ENCODE measurements around the gene TRAF1. TPM values are rescaled to one million over a fixed set of nuclear protein-coding genes. Genes with fewer than 3 reads are reported as not detected.
A peak's percentile ranks its signal among the peaks of the same experiment; 100 is the strongest.

TRAF1 gene
- total RNA-seq, 1 donor from 2014 or later = 2.4 TPM

DNA sequence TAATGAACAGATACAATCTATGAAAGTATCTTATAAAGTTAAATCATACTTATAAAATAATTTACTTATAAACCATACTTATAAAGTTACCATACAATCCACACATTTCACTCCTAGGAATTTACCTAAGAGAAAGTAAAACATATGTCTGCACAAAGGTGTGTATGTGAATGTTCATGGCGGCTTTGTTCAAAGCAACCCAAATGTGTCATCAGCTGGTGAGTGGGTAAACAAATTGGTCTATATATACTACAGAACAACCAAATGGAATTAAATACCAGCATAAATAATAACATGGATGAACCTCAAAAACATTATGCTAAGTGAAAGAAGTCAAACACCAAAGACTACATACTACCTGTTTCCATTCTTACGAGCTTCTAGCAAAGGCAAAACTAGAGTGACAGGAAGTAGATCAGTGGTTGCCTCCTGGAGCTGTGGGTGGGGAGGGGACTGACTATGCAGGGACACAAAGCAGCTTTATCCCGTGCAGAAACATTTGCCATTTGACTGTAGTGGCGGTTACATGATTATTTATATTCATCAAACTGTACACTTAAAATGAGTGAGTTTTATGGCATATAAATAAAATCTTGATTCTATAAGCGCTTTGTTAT is 10.6 kb downstream of the TRAF1 start:
- ATAC-seq (no peak), DNase-seq (no peak)
- intact Hi-C loops (cut with micrococcal nuclease) = no loop called here

DNA sequence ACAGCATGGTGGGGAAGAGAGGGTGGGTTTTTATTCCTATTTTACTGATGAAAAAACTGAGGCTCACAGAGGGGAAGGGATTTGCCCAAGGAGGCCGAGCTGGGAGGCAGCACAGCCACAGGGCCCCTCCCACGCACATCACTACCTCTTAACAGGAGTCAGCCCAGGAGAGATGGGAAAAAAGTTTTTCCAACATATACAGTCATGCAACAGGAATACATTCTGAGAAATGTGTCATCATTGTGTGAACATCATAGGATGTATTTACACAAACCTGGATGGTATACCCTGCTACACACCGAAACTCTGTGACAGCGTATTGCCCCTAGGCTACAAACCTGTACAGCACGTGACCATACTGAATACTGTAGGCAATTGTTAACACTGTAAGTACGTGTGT is 11.6 kb downstream of the TRAF1 start:
- intact Hi-C loops (cut with micrococcal nuclease) = no loop called here
- DNase-seq (no peak), ATAC-seq (no peak)

DNA sequence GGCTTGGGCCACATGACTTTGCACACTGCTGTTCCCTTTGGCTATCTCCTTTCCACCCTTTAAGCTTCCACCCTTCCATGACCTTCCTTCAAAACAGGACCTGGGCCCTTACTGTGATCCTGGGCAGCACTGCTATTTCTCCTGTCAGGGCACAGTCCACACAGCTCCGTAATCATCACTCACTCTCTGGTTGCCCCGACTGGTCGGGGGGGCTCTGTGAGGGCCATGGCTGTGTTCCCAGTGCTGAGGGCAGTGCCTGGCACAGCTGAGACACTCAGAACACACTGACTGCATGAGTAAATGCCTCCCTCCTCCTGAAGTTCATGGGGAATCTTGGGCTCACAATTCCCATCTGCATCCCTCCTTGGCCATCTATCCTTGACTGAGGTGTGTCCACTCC is 12.2 kb downstream of the TRAF1 start:
- intact Hi-C loops (cut with micrococcal nuclease) = no loop called here
- DNase-seq (peak; percentile 57), ATAC-seq (peak; percentile 76)

DNA sequence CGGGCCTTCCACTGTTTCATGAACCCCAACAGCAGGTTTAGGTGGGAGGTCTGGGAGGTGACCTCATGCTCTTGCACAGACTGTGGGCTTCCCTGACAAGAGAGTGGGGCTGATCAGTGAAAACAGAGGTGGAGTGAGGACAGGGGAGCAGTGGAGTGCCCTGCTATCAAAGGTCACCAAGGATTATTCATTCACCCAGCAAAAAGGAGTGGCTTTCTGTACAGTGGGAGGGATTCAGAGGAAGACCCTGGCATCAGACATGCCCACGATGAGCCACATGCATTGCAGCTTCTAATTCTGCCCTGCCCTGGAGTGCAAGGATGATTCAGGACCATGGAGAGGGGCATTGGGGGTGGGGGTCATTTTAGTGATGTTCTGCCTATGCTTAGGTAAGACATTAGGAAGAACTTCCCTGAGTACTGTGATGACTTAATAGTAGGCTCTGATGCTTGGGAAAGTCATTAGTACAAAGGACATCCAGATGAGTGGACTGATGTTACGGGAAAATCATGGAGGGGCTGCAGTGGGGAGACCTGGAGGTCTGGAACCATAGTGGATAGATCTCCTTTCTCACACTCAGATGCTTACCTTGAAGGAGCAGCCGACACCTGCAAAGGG is 12.8 kb downstream of the TRAF1 start:
- intact Hi-C loops (cut with micrococcal nuclease) = no loop called here
- no peak for ATAC-seq
- no peak for DNase-seq

DNA sequence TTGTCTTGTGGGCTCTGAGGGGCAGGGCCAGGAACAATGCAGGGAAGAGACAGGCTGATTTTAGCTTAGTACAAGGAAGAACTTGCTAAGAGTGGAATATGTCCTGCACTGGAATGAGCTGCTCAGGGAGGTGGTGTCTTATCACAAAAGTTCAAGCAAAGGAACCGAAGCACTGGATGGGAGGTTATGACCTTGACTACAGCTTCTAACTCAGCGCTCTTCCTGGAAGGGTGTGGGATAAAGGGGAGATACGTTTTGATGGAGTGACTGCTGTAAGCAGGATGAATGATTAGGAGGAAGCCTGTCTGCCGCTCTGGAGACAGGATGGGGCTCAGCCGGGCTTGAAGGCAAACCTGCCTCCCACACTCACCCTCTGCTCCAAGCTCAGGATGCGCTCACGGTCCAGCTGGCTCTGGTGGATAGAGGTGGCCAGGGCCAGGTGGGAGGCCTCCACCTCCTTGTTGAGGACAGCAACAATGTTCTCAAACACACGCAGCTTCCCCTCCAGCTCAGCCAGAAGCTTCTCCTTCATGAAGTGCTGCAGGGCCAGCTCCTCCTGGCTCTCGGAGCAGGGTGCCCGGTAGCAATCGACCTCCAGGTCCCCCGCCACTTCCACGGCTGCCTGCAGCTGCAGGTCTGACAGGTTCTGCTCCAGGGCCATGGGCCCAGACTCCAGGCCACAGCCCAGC is 13.5 kb downstream of the TRAF1 start:
- no peak for ATAC-seq
- intact Hi-C loops (cut with micrococcal nuclease) = no loop called here
- DNase-seq = no peak

DNA sequence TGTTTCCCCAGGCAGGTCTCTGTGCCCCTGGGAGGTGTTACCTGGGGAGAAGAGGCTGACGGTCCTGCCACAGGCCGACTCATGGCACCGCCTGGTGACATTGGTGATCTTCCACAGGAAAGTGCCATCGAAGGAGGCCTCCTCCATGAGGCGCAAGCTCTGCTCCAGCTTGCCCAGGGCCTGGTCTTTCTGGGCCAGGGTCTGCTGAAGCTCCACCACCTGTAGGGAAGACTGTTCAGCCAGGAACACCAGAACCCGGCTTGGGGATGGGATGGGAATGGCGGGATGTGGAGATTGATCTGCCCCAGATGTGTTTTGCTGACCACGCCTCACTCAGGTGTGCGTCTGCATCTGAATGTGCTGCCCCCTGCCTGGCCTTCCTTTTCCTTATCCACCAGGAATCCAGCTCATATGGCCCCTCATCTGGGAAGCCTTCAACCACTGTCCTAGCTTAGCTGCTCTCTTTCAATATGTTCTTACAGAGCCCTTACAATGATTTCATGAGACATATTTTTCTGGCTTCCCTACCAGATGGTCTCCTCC is 15.2 kb downstream of the TRAF1 start:
- intact Hi-C loops (cut with micrococcal nuclease) = no loop called here
- DNase-seq = no peak
- no peak for ATAC-seq

DNA sequence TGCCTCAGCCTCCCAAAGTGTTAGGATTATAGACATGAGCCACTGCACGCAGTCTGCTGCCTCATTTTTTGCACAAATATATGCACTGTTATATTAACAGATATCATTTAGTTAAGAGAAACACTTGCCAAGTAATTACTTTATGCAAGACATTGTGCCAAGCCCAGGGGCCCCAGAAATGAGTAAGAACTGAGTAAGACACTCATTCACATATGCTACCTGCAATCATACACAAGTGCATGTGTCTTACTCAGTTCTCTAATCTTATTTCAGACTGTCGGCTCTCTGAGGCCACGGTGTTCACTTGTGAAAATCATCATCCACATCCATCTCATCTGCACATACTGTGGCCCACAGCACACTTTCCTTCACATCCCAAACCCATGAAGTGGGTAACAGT is 16.0 kb downstream of the TRAF1 start:
- no peak for DNase-seq
- ATAC-seq = no peak
- intact Hi-C loops (cut with micrococcal nuclease) = no loop called here

DNA sequence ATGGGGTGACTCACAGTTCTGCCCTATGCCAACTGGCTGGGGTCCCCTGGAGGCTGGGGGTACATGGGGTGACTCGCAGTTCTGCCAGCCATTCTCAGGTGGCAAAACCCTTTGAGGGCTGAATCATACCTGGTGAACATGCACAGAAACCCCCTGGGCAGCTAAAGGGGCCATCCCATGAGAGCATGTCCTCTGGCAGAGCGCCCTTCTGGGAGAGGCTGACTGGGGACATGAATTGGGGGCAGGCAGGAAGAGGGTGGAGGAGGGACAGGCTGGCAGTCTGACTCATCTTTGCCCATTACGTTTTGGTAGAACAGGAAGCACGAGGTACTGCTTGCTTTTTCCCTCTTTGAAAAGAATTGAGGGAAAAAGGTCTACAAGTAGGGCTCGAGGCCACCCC is 16.7 kb downstream of the TRAF1 start:
- intact Hi-C loops (cut with micrococcal nuclease) = no loop called here
- ATAC-seq = no peak

DNA sequence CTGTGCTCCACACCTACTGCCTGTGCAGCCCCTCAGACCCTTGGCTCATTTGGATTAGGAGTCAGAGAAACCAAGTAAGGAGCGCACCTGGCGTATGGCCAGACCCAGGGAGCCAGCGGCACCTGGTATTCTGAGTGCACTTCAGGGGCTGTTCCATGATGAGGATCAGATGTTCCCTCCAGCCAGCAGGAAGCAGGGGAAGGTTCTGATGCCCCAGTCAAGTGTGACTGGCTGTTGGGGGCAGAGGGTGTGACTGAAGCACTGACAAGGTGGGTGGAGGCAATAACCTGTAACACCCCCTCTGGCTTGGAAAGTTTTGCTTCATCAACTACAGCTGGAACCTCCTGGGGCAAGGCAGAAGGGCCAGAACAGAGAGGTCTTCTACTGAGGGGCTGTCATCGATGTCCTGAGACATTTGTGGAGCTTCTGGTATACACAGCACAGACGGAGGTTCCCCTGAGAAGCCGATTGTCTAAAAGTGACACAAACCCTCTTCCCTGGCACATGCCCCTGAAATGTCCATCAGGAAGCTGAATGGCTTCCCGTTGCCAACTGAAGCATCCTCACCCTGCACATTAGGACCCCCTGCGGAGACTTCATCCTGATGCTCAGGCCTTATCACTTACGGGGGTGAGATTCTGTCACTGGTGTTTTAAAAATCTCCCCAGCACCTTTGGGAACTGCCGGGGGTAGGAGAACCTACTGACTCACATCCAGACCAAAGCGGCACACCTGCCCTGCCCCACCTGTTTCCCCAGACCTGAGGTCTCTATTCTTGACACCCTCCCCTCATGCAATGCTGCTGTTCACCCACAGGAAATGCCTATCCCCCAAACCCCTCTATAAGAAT is 21.1 kb downstream of the TRAF1 start:
- intact Hi-C loops (cut with micrococcal nuclease) = no loop called here
- DNase-seq = no peak
- no peak for ATAC-seq

More for the DNA sequence above, 16.7 kb downstream of the TRAF1 start:
- no peak for DNase-seq

DNA sequence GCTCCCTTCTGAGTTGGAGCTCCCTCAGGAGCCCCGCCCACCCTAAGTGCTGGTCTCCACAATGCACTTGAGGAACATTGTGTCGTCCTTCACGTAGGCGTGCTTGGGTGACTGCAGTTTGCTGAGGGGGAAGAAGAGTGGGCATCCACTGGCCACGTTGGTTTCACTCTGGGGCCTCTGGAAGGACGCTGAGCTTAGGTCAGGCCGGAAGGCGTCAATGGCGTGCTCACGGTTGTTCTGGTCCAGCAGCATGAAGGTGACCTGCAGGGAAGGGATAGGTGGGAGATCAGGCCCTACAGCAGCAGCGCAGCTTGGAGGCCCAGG is 21.7 kb downstream of the TRAF1 start:
- intact Hi-C loops (cut with micrococcal nuclease) = no loop called here
- ATAC-seq = no peak
- DNase-seq = no peak

DNA sequence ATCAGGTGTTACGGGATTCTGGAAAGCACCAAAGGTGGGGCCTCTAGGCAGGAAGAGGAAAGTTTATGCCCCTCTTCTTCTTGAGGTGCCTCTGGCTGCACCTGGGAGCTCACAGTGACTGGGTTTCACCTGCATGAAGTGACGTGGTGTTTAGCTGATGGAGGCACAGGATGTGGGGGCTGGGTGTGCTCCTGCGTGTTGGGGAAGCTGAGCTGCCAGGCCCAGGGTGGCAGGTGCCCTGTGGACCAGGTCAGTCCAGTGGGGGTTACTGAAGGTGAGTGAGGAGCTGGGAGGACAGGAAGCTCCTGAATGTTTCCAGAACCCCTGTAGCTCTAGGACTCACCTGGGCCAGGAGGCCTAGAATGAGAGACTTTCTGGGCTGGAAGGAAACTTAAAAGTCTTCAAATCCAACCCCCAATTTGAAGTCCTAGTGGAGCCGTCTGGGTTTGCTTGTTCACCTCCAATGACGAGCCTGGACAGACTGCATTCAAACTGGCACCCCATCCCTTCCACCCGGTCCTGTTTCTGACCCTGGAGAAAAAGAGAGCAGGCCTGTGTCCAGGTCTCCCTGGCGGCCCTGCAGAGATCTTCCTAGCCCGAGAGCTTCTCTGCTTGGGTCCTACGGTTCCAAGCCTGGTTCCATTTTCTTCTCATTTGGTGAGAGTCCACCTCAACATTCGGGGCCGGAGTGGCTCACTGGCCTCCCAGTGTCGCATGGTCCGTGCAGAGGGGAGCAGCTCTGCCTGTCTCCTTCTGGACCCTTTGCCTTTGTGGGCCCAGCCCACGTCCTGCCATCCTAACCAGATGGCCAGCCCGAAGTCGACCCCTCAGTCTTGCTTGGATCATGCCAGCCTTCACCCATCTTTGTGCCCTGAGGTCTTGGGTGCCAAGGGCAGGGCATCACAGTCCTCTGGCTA is 22.3 kb downstream of the TRAF1 start:
- ATAC-seq (no peak), DNase-seq (no peak)
- intact Hi-C loops (cut with micrococcal nuclease) = no loop called here

DNA sequence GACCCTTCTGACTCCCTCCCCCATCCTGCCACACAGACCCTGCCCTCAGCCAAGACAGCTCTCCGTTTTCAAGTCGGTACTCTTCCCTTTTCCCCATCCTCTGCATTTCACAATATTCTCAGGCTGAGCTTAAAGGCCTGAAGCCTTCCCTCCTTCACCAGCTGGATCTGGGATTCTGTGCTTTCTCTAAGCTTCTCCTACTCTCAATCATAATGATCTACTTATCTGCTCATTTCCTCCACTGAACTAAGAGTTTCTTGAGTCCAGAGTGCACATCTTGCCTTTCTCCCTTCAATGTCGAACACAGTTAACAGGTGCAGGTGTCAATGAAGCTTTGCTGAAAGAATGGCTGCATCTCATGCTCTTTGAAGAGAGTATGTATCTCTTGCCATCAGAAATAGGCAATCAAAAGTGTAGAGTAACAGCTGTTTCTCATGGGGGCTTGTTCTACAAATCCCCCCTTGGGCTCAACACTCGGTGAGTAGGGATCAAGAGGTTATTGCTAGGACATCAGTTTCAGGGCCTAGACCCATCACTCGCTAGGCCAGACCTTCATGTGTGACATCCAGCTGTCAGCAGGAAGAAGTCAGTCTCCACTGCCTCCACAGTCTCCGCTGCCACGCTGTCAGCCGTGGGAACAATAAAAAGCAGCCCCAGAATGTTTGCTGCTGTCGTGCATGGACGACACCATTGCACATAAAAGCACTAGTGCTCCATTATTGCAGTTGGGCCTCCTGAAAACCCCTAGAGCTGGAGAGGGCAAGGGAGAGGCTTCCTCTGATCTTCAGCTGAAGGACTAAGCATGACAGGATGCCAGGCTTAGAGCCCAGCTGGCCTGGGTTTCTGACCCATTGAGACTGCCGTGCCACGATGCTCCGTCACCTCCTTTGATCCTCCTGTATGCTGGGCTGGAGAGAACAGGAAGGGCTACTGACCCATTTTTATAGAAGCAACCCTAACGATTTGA is 23.7 kb downstream of the TRAF1 start:
- ATAC-seq = no peak
- no peak for DNase-seq
- intact Hi-C loops (cut with micrococcal nuclease) = no loop called here

DNA sequence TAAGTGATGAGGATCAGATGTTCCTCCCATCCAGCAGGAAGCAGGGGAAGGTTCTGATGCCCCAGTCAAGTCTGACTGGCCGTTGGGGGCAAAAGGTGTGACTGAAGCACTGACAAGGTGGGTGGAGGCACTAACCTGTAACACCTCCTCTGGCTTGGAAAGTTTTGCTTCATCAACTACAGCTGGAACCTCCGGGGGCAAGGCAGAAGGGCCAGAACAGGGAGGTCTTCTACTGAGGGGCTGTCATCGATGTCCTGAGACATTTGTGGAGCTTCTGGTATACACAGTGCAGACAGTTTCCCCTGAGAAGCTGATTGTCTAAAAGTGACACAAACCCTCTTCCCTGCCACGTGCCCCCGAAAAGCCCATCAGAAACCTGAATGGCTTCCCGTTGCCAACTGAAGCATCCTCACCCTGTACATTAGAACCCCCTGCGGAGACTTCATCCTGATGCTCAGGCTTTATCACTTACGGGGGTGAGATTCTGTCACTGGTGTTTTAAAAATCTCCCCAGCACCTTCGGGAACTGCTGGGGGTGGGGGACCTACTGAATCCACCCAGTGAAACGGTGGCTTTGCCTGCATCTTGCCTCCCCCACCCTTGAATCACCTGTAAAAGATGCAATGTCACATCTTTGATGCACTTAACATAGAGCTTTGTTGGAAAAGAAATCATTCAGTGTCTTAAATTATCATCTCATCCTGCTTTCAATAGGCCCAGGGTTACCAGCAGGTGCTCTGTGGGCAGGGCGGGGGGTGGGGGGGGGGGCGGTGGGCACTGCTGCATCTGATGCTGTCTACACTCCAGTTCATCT is 24.6 kb downstream of the TRAF1 start:
- DNase-seq = no peak
- intact Hi-C loops (cut with micrococcal nuclease) = no loop called here
- ATAC-seq = no peak

DNA sequence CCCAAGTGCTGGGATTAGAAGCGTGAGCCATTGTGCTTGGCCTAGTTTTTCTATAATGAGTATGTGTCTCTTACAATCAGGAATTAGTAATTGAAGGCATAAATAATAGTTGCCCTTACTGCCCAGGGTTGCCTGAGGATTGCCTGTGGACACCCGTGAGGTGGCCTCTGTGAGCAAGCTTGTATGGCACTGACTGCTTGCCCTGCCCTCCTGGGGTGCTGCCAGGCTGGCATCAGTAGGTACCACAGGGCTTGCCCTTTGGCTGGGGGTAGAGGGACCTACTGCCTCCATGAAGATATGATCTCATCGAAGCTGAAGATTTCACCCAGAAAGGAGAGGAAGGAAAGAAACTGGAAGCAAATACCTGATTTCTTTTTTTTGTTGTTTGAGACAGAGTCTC is 25.8 kb downstream of the TRAF1 start:
- no peak for ATAC-seq
- intact Hi-C loops (cut with micrococcal nuclease) = no loop called here
- DNase-seq = no peak

DNA sequence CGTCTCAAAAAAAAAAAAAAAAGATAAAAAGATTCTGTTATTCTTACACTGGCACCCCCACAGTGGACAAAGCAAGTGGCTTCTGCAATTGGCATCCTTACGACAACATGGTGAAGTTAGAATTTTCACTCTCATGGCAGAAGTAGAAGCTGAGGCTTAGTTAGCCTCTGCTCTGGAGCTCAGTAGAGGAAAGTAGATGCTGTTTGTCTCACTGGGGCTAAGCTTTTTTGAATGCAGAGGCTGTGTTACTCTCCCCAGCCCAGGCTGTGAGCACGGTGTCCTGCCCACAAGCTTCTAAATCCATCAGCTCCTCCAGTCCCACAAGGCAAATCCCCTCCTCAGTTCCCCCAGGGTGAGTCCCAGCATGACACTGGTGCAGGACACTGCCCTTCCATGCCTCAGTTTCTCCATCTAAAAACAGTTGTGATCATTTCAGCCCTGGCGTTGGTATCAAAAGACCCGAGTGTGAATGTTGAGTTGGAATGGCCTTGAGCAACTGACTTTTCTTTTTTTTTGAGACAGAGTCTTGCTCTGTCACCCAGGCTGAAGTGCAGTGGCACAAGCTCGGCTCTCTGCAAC is 27.0 kb downstream of the TRAF1 start:
- intact Hi-C loops (cut with micrococcal nuclease) = no loop called here
- ATAC-seq (no peak), DNase-seq (no peak)

DNA sequence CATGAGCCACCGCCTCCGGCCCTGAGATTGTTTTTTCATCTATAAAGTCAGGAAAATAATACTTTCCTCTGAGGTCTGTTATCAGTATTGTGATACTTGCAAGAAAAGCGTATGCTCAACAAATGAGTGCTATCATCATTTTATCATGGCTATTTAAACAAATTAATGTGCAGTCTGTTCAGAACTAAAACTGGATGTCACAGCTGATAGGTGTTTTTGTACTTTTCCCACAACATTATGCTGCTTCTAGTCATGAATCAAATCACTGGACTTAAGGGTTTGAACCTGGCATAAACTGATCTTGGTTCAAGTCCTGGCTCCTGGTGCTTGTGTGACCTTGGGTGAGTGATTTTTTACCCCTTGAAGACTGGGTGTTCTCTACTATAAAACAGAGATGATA is 28.2 kb downstream of the TRAF1 start:
- ATAC-seq (no peak), DNase-seq (no peak)
- intact Hi-C loops (cut with micrococcal nuclease) = no loop called here

DNA sequence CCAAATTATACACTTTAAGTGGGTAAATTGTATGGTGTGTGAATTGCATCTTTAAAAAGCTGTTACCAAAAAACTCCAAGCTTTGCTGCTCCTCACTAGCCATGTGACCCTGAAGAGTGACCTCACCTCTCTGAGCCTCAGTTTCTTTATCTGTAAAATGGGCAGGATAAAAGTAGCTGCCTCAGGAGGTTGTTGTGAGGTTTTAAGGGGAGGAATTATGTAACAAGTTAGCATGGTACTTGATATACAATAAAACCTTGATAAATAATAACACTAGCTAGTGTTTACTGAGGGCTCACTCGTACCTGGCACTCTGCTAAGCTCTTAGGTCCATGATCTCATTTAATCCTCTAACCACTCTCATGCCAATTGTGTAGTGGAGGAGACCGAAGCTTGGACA is 30.6 kb downstream of the TRAF1 start:
- intact Hi-C loops (cut with micrococcal nuclease) = no loop called here
- no peak for ATAC-seq
- DNase-seq = no peak

Measured in left ventricle myocardium superior (tissue), 1 donor.